H1 (cell line): Measurements from ENCODE around the gene ARPIN. TPM values are rescaled to one million over a fixed set of nuclear protein-coding genes. Genes with fewer than 3 reads are reported as not detected.

Experiments used
- CBX8 ChIP-seq: fragments of 300-800, 300-1000 bp; sonication (generic); IDR thresholded peaks from 2 replicates; pipeline ENCODE4 v1.7.1; 2016; ENCODE audit warnings: low read depth, low read length, borderline replicate concordance
- HDAC6 ChIP-seq: IDR thresholded peaks from one replicate; pipeline ENCODE4 v1.7.1; 2012; ENCODE audit warnings: low read depth, mild to moderate bottlenecking, inconsistent platforms, low read length, moderate library complexity
- JUND ChIP-seq: IDR thresholded peaks from 2 replicates; pipeline ENCODE4 v1.6.1; 2011; ENCODE audit warnings: mild to moderate bottlenecking, improper control_type of control experiment, low read length
- RFX5 ChIP-seq: IDR thresholded peaks from 2 replicates; pipeline ENCODE4 v1.6.1; 2011; ENCODE audit warnings: low read depth, low read length, improper control_type of control experiment, borderline replicate concordance
- RXRA ChIP-seq: IDR thresholded peaks from 2 replicates; pipeline ENCODE4 v1.6.1; 2011; ENCODE audit warnings: low read depth, mild to moderate bottlenecking, low read length, moderate library complexity; ENCODE audit not compliant: insufficient read depth
- SIRT6 ChIP-seq: IDR thresholded peaks from one replicate; pipeline ENCODE4 v1.7.1; 2012; ENCODE audit warnings: low read length, inconsistent platforms
- SP4 ChIP-seq: IDR thresholded peaks from 2 replicates; pipeline ENCODE4 v1.6.1; 2012; ENCODE audit warnings: low read length, inconsistent platforms
- TCF12 ChIP-seq: IDR thresholded peaks from 2 replicates; pipeline ENCODE4 v1.6.1; 2011; ENCODE audit warnings: low read depth, mild to moderate bottlenecking, low read length
- polyA plus RNA-seq, 7 experiments: library from polyadenylated mRNA; depleted of rRNA in 3 of 7; stranded (reverse) in 5 of 7; unstranded in 2 of 7; fragments of >200 nt in 5 of 7; fragments of 200-250 nt in 2 of 7; gene quantifications; 1 replicate in 5 of 7; 2 replicates in 1 of 7; 4 replicates in 1 of 7; pipeline versions ENCODE4 v1.2.1 to v1.2.3, GENCODE V29; 2011 to 2013; ENCODE audit warnings: missing spikeins in 2 of 7, mixed read lengths in 2 of 7
- total RNA-seq: library from RNA; stranded (reverse); fragmentation: NEBNext Ultra II Directional; extraction: Animal tissue kit (Norgen Biotek cat#: 25700); gene quantifications from 2 replicates; pipeline ENCODE4 v1.2.1, GENCODE V29; 2021
- TF ChIP-seq, protein P1 (sequence below): fragments of 300-600 bp; sonication (generic); IDR thresholded peaks from 2 replicates; pipeline ENCODE4 v1.7.1; 2012; ENCODE audit warnings: low read length, moderate library complexity, mild to moderate bottlenecking, inconsistent platforms; ENCODE audit not compliant: insufficient replicate concordance
- TF ChIP-seq, protein P2 (sequence below), 3 experiments: IDR thresholded peaks; 1 replicate in 2 of 3; 2 replicates in 1 of 3; pipeline versions ENCODE4 v1.5.1 to v1.6.1; 2011; ENCODE audit warnings: low read length in 3 of 3, mild to moderate bottlenecking in 3 of 3, inconsistent platforms in 2 of 3, low read depth in 1 of 3, moderate library complexity in 1 of 3; ENCODE audit not compliant: insufficient read depth in 1 of 3; ENCODE audit errors: control extremely low read depth in 1 of 3

The ARPIN gene
- total and polyA plus RNA-seq, 2 of the 8 experiments (the other 6 are each of a cell fraction or from before 2014, with no cell fraction given) = 3.1 to 3.9 TPM

DNA sequence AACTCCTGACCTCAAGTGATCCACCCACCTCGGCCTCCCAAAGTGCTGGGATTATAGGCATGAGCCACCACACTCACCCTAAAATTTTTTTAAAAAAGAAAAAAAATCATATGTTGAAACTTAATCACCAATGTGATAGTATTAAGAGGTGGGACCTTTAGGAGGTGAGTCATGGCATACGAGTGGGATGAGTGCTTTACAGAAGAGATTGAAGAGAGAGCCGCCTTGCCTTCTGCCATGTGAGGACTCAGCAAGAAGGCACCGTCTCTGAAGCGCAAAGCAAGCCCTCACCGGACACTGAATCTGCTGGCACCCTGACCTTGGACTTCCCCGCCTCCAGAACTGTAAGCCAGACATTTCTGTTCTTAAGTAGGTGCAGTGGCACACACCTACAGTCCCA lies 5.5 kb downstream of the ARPIN start (continued):
- TF ChIP-seq, protein P1, sequence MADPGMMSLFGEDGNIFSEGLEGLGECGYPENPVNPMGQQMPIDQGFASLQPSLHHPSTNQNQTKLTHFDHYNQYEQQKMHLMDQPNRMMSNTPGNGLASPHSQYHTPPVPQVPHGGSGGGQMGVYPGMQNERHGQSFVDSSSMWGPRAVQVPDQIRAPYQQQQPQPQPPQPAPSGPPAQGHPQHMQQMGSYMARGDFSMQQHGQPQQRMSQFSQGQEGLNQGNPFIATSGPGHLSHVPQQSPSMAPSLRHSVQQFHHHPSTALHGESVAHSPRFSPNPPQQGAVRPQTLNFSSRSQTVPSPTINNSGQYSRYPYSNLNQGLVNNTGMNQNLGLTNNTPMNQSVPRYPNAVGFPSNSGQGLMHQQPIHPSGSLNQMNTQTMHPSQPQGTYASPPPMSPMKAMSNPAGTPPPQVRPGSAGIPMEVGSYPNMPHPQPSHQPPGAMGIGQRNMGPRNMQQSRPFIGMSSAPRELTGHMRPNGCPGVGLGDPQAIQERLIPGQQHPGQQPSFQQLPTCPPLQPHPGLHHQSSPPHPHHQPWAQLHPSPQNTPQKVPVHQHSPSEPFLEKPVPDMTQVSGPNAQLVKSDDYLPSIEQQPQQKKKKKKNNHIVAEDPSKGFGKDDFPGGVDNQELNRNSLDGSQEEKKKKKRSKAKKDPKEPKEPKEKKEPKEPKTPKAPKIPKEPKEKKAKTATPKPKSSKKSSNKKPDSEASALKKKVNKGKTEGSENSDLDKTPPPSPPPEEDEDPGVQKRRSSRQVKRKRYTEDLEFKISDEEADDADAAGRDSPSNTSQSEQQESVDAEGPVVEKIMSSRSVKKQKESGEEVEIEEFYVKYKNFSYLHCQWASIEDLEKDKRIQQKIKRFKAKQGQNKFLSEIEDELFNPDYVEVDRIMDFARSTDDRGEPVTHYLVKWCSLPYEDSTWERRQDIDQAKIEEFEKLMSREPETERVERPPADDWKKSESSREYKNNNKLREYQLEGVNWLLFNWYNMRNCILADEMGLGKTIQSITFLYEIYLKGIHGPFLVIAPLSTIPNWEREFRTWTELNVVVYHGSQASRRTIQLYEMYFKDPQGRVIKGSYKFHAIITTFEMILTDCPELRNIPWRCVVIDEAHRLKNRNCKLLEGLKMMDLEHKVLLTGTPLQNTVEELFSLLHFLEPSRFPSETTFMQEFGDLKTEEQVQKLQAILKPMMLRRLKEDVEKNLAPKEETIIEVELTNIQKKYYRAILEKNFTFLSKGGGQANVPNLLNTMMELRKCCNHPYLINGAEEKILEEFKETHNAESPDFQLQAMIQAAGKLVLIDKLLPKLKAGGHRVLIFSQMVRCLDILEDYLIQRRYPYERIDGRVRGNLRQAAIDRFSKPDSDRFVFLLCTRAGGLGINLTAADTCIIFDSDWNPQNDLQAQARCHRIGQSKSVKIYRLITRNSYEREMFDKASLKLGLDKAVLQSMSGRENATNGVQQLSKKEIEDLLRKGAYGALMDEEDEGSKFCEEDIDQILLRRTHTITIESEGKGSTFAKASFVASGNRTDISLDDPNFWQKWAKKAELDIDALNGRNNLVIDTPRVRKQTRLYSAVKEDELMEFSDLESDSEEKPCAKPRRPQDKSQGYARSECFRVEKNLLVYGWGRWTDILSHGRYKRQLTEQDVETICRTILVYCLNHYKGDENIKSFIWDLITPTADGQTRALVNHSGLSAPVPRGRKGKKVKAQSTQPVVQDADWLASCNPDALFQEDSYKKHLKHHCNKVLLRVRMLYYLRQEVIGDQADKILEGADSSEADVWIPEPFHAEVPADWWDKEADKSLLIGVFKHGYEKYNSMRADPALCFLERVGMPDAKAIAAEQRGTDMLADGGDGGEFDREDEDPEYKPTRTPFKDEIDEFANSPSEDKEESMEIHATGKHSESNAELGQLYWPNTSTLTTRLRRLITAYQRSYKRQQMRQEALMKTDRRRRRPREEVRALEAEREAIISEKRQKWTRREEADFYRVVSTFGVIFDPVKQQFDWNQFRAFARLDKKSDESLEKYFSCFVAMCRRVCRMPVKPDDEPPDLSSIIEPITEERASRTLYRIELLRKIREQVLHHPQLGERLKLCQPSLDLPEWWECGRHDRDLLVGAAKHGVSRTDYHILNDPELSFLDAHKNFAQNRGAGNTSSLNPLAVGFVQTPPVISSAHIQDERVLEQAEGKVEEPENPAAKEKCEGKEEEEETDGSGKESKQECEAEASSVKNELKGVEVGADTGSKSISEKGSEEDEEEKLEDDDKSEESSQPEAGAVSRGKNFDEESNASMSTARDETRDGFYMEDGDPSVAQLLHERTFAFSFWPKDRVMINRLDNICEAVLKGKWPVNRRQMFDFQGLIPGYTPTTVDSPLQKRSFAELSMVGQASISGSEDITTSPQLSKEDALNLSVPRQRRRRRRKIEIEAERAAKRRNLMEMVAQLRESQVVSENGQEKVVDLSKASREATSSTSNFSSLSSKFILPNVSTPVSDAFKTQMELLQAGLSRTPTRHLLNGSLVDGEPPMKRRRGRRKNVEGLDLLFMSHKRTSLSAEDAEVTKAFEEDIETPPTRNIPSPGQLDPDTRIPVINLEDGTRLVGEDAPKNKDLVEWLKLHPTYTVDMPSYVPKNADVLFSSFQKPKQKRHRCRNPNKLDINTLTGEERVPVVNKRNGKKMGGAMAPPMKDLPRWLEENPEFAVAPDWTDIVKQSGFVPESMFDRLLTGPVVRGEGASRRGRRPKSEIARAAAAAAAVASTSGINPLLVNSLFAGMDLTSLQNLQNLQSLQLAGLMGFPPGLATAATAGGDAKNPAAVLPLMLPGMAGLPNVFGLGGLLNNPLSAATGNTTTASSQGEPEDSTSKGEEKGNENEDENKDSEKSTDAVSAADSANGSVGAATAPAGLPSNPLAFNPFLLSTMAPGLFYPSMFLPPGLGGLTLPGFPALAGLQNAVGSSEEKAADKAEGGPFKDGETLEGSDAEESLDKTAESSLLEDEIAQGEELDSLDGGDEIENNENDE = no peak
- TF ChIP-seq JUND = no peak
- no peak for TF ChIP-seq SP4
- TF ChIP-seq HDAC6 = no peak
- no peak for TF ChIP-seq SIRT6
- TF ChIP-seq TCF12 = no peak
- no peak for TF ChIP-seq RXRA
- TF ChIP-seq RFX5 = no peak
- no peak for TF ChIP-seq CBX8
- TF ChIP-seq, protein P2, sequence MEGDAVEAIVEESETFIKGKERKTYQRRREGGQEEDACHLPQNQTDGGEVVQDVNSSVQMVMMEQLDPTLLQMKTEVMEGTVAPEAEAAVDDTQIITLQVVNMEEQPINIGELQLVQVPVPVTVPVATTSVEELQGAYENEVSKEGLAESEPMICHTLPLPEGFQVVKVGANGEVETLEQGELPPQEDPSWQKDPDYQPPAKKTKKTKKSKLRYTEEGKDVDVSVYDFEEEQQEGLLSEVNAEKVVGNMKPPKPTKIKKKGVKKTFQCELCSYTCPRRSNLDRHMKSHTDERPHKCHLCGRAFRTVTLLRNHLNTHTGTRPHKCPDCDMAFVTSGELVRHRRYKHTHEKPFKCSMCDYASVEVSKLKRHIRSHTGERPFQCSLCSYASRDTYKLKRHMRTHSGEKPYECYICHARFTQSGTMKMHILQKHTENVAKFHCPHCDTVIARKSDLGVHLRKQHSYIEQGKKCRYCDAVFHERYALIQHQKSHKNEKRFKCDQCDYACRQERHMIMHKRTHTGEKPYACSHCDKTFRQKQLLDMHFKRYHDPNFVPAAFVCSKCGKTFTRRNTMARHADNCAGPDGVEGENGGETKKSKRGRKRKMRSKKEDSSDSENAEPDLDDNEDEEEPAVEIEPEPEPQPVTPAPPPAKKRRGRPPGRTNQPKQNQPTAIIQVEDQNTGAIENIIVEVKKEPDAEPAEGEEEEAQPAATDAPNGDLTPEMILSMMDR (IDR thresholded peaks at IDR 0.05; ENCODE audit: control extremely low read depth in 1 of 3, insufficient read depth in 1 of 3, low read depth in 1 of 3, low read length in 3 of 3) = no peak
